MV-4-11 (cell line): ENCODE data around the gene ZNF700.
"Not testable (repeated sequence)": the region's sequence is repeated elsewhere in the genome, so short reads cannot be mapped to it uniquely, and the experiment has no call there.

Experiments used
- DNase-seq: peaks from one replicate; lab custom pipeline; 2025; lab: John Stamatoyannopoulos, UW

ZNF700 gene

DNA sequence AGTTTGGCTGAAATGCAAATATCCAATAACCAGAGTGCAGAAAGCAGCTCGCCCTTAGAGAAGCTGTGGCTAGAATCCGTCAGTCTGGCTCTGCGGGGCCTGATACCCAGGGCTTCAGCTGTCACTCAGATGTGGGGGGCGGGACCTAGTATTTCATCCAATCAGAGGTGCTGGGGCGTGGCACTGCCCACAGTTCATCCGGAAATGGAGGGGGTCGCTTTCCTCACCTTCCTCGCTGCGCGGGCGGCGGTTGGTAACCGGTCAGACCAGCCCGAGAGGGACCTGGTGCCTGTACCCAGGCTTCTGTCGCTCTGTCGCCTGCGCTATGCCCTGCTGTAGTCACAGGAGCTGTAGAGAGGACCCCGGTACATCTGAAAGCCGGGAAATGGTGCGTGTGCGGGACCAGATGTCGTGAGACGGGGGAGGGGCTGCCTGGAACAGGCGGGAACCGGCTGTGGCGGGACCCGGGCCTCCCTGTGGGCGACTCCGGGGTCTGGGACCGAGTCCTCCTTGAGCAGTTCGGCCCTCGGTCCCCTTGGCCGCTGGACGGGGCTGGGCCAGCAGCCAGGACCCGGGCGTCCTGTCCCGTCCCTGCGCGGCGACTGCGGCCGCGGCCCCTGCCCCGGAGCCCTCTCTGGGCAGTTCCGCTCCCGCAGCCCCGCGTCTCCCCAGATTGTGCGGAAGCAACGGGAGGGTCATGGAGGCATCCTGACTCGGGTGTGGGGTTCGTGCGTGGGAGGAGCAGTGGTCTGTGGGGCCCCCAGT lies at the start of gene ZNF700:
TSS of gene ZNF700 (plus strand) at position 222 of the 765 bp plus-strand sequence. CDS start at position 326, 104 bp downstream.
- peak; percentile 98 for DNase-seq

DNA sequence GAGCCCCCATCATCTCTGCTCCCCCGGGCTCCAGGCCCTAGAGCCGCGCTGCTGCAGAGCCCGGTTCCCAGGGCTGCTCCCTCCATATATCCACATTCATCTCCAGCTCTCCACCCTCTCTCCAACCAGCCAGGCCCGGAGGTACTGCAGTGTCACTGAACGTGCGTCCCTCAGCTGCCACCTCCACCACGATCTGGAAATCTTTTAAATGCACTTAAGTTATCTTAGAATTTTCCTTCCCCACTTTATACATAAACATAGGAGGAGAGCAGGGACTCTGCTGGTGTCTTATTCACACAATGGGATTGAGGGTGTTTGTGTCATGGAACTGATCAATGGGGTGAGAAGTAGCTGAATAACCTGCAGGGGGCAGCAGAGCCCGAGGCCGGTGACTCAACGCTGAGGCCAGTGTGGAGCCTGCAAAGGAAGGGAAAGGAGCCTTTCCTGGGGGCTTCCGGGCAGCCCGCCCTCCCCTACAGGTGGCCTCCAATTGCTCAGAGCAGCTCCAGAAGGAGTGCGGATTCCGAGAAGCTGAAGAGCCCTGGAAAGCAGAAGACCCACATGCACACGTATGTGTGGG lies 45.1 kb upstream of the ZNF700 start:
- DNase-seq = not testable (repeated sequence)

DNA sequence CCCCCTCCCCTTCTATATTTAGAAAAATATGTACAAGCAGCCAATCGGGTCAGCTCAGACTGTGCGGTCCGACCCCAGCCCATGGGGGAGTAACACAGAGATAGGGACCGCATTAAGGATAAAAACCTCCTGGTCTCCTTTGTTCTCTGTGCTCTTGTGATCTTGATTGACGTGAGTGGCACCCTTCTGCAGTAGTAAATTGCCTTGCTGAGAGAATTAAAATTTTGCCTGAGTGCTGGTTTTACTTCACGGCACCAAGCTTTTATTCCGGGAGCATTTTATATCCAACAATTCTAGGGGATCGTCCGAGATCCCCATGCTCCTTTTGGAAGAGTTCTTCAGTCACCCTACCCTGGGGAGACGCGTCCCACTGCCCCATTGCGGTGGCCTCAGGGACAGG lies 44.3 kb upstream of the ZNF700 start:
- DNase-seq = no peak

DNA sequence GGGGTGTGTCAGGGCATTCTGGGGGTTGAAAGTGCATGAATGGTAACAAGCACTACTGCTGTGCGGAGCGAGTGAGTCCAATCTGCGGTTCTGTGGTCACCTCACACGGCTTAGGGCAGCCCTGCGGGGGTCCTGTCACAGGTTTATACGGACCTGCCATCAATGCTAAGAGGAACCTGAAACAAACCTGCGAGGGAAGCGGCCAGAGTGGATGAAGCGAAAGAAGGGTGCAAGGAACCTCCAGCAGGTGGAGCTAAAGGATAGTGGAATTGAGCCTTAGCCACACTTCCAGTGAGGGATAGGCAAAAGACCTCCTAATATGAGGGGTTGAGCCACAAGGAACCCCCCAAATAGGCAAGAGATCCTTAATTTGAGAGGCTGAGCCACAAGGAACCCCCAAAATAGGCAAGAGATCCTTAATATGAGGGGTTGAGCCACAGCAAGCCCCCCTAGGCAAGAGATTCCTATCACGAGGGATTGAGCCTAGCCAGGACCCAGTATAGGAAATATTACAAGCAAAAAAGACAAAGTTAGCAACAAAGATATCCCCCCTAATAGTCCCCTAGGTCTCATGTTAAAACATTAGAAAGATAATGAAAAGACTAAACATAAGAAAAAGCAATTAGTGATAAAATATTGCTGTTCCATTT lies 43.6 kb upstream of the ZNF700 start:
- DNase-seq = peak; percentile 12

- DNase-seq = no peak
These were observed 42.3 kb upstream of the ZNF700 start for GRCh38 chr19:11882606-11883005.

- DNase-seq = no peak
These were observed 37.7 kb upstream of the ZNF700 start for GRCh38 chr19:11887234-11887610.

DNA sequence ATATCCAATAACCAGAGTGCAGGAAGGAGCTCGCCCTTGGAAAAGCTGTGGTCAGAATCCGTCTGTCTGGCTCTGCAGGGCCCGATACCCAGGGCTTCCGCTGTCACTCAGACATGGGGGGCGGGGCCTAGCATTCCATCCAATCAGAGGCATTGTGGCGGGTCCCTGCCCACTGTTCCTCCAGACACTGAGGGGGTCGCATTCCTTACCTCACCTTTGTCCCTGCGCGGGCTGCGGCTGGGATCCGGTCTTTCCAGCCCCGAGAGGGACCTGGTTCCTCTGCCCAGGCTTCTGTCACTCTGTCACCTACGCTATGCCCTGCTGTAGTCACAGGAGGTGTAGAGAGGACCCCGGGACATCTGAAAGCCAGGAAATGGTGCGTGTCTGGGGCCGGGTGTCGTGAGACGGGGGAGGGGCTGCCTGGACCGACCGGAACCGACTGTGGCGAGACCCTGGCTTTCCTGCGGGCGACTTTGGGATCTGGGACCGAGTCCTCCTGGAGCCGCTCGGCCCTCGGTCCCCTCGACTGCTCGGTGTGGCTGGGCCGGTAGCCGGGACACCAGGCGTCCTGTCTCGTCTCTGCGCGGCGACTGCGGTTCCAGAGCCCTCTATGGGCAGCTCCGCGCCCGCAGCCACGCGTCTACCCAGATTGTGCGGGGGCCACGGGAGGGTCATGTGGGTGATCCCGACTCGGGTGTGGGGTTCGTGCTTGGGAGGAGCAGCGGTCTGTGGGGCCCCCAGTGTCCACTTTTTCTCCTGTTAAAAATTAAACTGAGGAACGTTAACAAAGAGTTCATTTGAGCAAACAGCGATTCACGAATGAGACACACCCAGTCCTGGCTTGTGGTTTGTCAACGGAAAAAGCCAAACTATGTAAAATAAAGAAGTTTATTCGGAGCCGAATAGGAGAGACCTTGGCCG lies 37.0 kb upstream of the ZNF700 start, which contains the start of gene ZNF69:
TSS of gene ZNF69 (plus strand) at position 172 of the 921 bp plus-strand sequence. CDS start at position 314, 142 bp downstream.
- DNase-seq = no peak

- not testable (repeated sequence) for DNase-seq
These were observed 35.0 kb upstream of the ZNF700 start for GRCh38 chr19:11889901-11890300.

- no peak for DNase-seq
These were observed 34.3 kb upstream of the ZNF700 start for GRCh38 chr19:11890634-11891033.

- DNase-seq = no peak
These were observed 30.1 kb upstream of the ZNF700 start for GRCh38 chr19:11894851-11895250.

- DNase-seq = no peak
These were observed 22.7 kb upstream of the ZNF700 start for GRCh38 chr19:11902228-11902627.

- DNase-seq = no peak
These were observed 19.0 kb upstream of the ZNF700 start for GRCh38 chr19:11905928-11906327.

- not testable (repeated sequence) for DNase-seq
These were observed 13.0 kb upstream of the ZNF700 start for GRCh38 chr19:11911937-11912336.

GRCh38 chr19:11914417-11915051 lies 10.4 kb upstream of the ZNF700 start:
- DNase-seq = not testable (repeated sequence)

GRCh38 chr19:11921852-11922495 lies 2.9 kb upstream of the ZNF700 start:
- no peak for DNase-seq

DNA sequence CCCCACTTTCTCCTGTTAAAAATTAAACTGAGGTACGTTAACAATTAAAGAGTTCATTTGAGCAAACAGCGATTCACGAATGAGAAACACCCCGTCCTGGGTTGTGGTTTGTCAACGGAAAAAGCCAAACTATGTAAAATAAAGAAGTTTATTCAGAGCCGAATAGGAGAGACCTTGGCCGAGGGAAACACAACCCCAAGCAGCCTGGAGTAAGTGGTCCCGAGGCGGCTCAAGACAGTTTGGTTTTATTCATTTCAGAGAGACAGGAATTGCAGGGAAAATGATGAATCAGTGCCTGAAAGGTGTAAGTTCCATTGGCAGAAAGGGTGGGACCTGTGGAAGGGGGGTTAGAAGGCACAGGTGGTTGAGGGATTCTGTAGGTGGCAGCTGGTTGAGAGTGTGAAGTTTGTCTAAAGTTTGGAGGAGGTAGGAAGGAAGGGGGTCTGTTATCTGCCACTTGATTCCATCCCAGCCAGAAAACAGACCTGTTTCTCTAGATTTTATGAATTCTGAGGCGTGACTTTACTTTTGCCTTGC lies 812 bp downstream of the ZNF700 start:
- DNase-seq = not testable (repeated sequence)

DNA sequence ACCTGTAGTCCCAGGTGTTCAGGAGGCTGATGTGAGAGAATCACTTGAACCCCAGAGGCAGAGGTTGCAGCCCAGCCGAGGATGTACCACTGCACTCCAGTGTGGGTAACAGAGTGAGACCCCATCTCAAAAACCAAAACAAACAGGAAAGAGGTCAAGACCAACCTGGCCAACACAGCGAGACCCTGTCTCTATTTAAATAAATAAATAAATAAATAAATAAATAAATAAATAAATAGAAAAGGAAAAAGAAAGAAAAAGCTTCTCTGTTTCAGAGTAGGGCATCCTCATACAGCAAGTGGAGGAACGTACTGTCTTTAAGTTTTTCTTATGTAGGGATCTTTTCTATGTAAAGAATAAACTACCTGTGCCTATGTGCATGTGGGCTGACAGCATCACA lies 2.3 kb downstream of the ZNF700 start:
- no peak for DNase-seq

- peak; percentile 35 for DNase-seq
These were observed 6.1 kb downstream of the ZNF700 start for GRCh38 chr19:11931051-11931450.

DNA sequence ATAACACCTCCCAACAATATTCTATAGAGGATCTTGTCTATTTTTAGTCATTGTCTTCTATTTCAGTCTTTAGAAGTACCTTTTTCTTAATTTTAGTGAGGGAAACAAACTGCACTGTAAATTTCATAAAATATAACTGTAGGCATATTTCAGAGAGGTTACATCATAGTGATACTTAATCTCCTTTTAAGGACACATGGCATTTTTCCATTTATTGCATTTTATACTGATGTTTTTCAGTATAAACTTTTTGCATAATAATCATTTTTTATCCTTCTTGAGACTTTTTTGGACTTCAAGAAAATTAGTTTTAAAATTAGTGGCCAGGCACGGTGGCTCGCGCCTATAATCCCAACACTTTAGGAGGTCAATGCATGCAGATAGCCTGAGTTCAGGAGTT lies 6.6 kb downstream of the ZNF700 start:
- no peak for DNase-seq

DNA sequence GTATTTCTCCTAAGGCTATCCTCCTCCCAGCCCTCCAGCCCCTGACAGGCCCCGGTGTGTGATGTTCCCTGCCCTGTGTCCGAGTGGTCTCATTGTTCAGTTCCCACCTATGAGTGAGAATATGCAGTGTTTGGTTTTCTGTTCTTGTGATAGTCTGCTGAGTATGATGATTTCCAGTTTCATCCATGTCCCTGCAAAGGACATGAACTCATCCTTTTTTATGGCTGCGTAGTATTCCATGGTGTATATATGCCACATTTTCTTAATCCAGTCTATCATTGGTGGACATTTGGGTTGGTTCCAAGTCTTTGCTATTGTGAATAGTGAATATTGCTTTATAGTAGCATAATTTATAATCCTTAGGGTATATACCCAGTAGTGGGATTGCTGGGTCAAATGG lies 10.9 kb downstream of the ZNF700 start:
- DNase-seq = not testable (repeated sequence)

- not testable (repeated sequence) for DNase-seq
These were observed 13.5 kb downstream of the ZNF700 start for GRCh38 chr19:11938383-11938782.
